ENCODE data around the gene CHTF18.

Gene CHTF18

DNA sequence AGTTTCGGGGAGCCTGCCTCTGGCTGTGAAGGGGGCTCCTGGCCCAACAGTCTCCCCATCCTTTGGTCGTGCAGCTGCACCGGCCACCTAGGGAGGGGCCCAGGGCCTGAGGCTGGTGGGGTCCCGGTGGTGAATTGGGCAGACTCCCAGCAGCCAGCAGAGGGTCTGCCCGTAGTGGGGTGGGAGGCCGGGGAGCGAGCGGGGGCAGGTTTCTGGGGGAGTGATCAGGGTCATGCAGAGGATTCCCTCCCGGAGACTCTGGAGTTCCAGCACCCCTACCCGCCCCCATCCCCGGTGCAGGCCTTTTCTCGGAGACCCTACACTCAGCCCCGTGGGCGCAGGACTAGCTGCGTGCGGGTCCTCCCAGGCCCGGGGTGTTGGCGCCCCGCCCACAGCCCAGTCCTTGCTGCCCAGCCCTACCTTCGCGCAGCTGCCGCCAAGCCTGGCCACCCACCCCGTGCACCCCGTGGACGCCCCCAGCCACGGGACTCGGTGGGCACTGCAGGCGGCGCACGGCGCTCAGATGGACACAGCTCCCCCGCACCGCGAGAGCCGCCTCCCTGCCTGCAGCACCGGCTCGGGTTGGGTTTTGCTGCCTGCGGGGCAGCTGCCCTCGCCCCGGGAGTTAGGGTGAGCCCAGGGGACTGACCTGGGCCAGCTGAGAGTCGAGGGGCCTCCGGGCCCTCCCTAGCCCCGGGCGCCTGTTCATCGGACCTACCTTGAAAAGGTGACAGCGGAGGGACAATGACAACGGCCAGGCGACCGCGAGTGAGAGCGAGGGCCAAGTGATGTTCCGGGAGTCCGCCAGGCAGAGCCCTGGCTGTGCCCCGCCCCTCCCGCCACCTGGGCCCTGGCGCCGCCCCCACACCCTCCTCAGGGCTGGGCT lies 11.8 kb downstream of the CHTF18 start, which contains the start of gene GNG13 (continued):
- TF ChIP-seq ZBTB49 (tag by site-specific recombination; IDR thresholded peaks at IDR 0.05; ENCODE audit: low read depth) (no peak), GLIS1 (tag by site-specific recombination; IDR thresholded peaks at IDR 0.05) (peak; percentile 81), ZNF600 (tag by site-specific recombination; IDR thresholded peaks at IDR 0.05) (peak; percentile 59), ZNF221 (tag by site-specific recombination; IDR thresholded peaks at IDR 0.05; ENCODE audit: borderline replicate concordance) (no peak), ZNF341 (tag by site-specific recombination; IDR thresholded peaks at IDR 0.05; ENCODE audit: low read depth) (peak; percentile 57), ZIC2 (tag by site-specific recombination; IDR thresholded peaks at IDR 0.05) (peak; percentile 99), ZFHX2 (tag by site-specific recombination; conservative IDR thresholded peaks at IDR 0.05) (peak; percentile 95), PRDM6 (tag by site-specific recombination; IDR thresholded peaks at IDR 0.05) (no peak), SP2 (tag by site-specific recombination; IDR thresholded peaks at IDR 0.05) (peak; percentile 22; the same call in 1 of the 2 replicates), EGR2 (tag by site-specific recombination; IDR thresholded peaks at IDR 0.05; ENCODE audit: low read depth) (peak; percentile 90), ZNF335 (tag by site-specific recombination; conservative IDR thresholded peaks at IDR 0.05) (peak; percentile 85)
- TF ChIP-seq, protein P1, sequence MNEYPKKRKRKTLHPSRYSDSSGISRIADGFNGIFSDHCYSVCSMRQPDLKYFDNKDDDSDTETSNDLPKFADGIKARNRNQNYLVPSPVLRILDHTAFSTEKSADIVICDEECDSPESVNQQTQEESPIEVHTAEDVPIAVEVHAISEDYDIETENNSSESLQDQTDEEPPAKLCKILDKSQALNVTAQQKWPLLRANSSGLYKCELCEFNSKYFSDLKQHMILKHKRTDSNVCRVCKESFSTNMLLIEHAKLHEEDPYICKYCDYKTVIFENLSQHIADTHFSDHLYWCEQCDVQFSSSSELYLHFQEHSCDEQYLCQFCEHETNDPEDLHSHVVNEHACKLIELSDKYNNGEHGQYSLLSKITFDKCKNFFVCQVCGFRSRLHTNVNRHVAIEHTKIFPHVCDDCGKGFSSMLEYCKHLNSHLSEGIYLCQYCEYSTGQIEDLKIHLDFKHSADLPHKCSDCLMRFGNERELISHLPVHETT (tag by site-specific recombination; IDR thresholded peaks at IDR 0.05): no peak
- TF ChIP-seq, protein P2, sequence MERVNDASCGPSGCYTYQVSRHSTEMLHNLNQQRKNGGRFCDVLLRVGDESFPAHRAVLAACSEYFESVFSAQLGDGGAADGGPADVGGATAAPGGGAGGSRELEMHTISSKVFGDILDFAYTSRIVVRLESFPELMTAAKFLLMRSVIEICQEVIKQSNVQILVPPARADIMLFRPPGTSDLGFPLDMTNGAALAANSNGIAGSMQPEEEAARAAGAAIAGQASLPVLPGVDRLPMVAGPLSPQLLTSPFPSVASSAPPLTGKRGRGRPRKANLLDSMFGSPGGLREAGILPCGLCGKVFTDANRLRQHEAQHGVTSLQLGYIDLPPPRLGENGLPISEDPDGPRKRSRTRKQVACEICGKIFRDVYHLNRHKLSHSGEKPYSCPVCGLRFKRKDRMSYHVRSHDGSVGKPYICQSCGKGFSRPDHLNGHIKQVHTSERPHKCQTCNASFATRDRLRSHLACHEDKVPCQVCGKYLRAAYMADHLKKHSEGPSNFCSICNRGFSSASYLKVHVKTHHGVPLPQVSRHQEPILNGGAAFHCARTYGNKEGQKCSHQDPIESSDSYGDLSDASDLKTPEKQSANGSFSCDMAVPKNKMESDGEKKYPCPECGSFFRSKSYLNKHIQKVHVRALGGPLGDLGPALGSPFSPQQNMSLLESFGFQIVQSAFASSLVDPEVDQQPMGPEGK (tag by site-specific recombination; IDR thresholded peaks at IDR 0.05): peak; percentile 25; the same call in 1 of the 2 replicates
- TF ChIP-seq, protein P3, sequence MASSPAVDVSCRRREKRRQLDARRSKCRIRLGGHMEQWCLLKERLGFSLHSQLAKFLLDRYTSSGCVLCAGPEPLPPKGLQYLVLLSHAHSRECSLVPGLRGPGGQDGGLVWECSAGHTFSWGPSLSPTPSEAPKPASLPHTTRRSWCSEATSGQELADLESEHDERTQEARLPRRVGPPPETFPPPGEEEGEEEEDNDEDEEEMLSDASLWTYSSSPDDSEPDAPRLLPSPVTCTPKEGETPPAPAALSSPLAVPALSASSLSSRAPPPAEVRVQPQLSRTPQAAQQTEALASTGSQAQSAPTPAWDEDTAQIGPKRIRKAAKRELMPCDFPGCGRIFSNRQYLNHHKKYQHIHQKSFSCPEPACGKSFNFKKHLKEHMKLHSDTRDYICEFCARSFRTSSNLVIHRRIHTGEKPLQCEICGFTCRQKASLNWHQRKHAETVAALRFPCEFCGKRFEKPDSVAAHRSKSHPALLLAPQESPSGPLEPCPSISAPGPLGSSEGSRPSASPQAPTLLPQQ (tag by site-specific recombination; IDR thresholded peaks at IDR 0.05): no peak
- TF ChIP-seq, protein P4, sequence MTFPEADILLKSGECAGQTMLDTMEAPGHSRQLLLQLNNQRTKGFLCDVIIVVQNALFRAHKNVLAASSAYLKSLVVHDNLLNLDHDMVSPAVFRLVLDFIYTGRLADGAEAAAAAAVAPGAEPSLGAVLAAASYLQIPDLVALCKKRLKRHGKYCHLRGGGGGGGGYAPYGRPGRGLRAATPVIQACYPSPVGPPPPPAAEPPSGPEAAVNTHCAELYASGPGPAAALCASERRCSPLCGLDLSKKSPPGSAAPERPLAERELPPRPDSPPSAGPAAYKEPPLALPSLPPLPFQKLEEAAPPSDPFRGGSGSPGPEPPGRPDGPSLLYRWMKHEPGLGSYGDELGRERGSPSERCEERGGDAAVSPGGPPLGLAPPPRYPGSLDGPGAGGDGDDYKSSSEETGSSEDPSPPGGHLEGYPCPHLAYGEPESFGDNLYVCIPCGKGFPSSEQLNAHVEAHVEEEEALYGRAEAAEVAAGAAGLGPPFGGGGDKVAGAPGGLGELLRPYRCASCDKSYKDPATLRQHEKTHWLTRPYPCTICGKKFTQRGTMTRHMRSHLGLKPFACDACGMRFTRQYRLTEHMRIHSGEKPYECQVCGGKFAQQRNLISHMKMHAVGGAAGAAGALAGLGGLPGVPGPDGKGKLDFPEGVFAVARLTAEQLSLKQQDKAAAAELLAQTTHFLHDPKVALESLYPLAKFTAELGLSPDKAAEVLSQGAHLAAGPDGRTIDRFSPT (tag by site-specific recombination; IDR thresholded peaks at IDR 0.05): peak; percentile 76; the same call in 1 of the 2 replicates
